Activated T-helper 2 cell treated with anti-CD3 and anti-CD28 coated beads, Interferon-gamma antibody, Interleukin-2, Interleukin-4, amounts not matched to agents 10 μg/mL and 5 μg/mL and 100 μg/mL, durations not matched to agents 14 hours and 24 hours and 36 hours (primary cell): ENCODE results near the gene PDCD2. TPM values are rescaled to one million over a fixed set of nuclear protein-coding genes. Genes with fewer than 3 reads are reported as not detected.
A peak's percentile ranks its signal among the peaks of the same experiment; 100 is the strongest.
"Not testable (repeated sequence)": the region's sequence is repeated elsewhere in the genome, so short reads cannot be mapped to it uniquely, and the experiment has no call there.

Experiments used
- DNase-seq: peaks from one replicate; pipeline ENCODE4 v3.0.0; 2021; ENCODE audit warnings: low spot score
- H3K27ac Mint-ChIP-seq: one replicate; pipeline ENCODE4 v1.8.0; 2021; ENCODE audit warnings: mixed read lengths
- H3K27me3 Mint-ChIP-seq: one replicate; pipeline ENCODE4 v1.8.0; 2021; ENCODE audit warnings: low read depth, mixed read lengths
- H3K36me3 Mint-ChIP-seq: one replicate; pipeline ENCODE4 v1.8.0; 2021; ENCODE audit warnings: low read depth, mixed read lengths
- H3K4me1 Mint-ChIP-seq: one replicate; pipeline ENCODE4 v1.8.0; 2021; ENCODE audit warnings: low read depth, mixed read lengths
- H3K4me3 Mint-ChIP-seq: one replicate; pipeline ENCODE4 v1.8.0; 2021; ENCODE audit warnings: low read depth, mild to moderate bottlenecking, moderate library complexity, mixed read lengths
- H3K9me3 Mint-ChIP-seq: one replicate; pipeline ENCODE4 v1.8.0; 2021; ENCODE audit warnings: mixed read lengths
- intact Hi-C: fragments of 100-400 bp; cut with micrococcal nuclease; formaldehyde crosslinking; loops from one replicate; pipeline ENCODE4 v1.15.1; 2023
- total RNA-seq: library from RNA; stranded (reverse); gene quantifications from 2 replicates; pipeline ENCODE4 v1.2.3, GENCODE V29; 2022

The PDCD2 gene
- total RNA-seq = 117 and 124 TPM in 2 replicates

GRCh38 chr6:170584181-170584953 lies at the start of gene PDCD2:
Gene PDCD2, minus strand, starts transcription at chr6:170584637. Its CDS starts 56 bp downstream, at chr6:170584581.
- intact Hi-C loops = loop anchor here (1.0 to 5.0 kb wide), 3 partner anchors 30 to 833 kb away; partner anchors contain the start of genes DYNLT2, ERMARD, FAM120B and TBP
- H3K4me1 Mint-ChIP-seq = peaks cover 28% of the 10 kb centered on the region
- H3K27me3 Mint-ChIP-seq = peaks cover 3% of the 10 kb centered on the region
- peak within 1 kb of the TSS; percentile 90 for H3K27ac Mint-ChIP-seq
- peak within 1 kb of the TSS; percentile 99 for H3K4me3 Mint-ChIP-seq
- H3K9me3 Mint-ChIP-seq = no peaks in the 10 kb centered on the region
- H3K36me3 Mint-ChIP-seq = peaks cover 45% of the 10 kb centered on the region
- DNase-seq = peak; percentile 89

- H3K27ac Mint-ChIP-seq, H3K9me3 Mint-ChIP-seq, H3K4me3 Mint-ChIP-seq, H3K36me3 Mint-ChIP-seq, H3K27me3 Mint-ChIP-seq, H3K4me1 Mint-ChIP-seq, DNase-seq, intact Hi-C loops: not testable (repeated sequence)
These were observed 31.6 kb upstream of the PDCD2 start for GRCh38 chr6:170616020-170616554.

GRCh38 chr6:170612256-170612804 lies 27.9 kb upstream of the PDCD2 start:
- intact Hi-C loops, H3K4me1 Mint-ChIP-seq, H3K27ac Mint-ChIP-seq, H3K36me3 Mint-ChIP-seq, DNase-seq, H3K9me3 Mint-ChIP-seq: not testable (repeated sequence)
- Mint-ChIP-seq H3K4me3 (peak overlapping the region; percentile 49), H3K27me3 (peaks cover 31% of the 10 kb centered on the region)

GRCh38 chr6:170609225-170609624 lies 24.8 kb upstream of the PDCD2 start:
- H3K9me3 Mint-ChIP-seq, DNase-seq, intact Hi-C loops, H3K36me3 Mint-ChIP-seq, H3K4me1 Mint-ChIP-seq, H3K27ac Mint-ChIP-seq, H3K4me3 Mint-ChIP-seq: not testable (repeated sequence)
- peaks cover 45% of the 10 kb centered on the region for H3K27me3 Mint-ChIP-seq

- no peaks in the 10 kb centered on the region for H3K9me3 Mint-ChIP-seq
- H3K27me3 Mint-ChIP-seq = peaks cover 42% of the 10 kb centered on the region
- no peaks in the 10 kb centered on the region for H3K36me3 Mint-ChIP-seq
- intact Hi-C loops = no loop called here
- DNase-seq = no peak
- no peak overlapping the region for H3K4me3 Mint-ChIP-seq
- H3K4me1 Mint-ChIP-seq = no peaks in the 10 kb centered on the region
- no peak overlapping the region for H3K27ac Mint-ChIP-seq
These were observed 21.3 kb upstream of the PDCD2 start for GRCh38 chr6:170605574-170606259.

- Mint-ChIP-seq H3K4me3 (no peak overlapping the region), H3K27me3 (peaks cover 31% of the 10 kb centered on the region), H3K36me3 (no peaks in the 10 kb centered on the region), H3K27ac (no peak overlapping the region), H3K4me1 (no peaks in the 10 kb centered on the region), H3K9me3 (peaks cover 11% of the 10 kb centered on the region)
- intact Hi-C loops = no loop called here
- DNase-seq = no peak
These were observed 12.8 kb upstream of the PDCD2 start for GRCh38 chr6:170597278-170597677.

- no peaks in the 10 kb centered on the region for H3K4me1 Mint-ChIP-seq
- peaks cover 30% of the 10 kb centered on the region for H3K27me3 Mint-ChIP-seq
- no peaks in the 10 kb centered on the region for H3K36me3 Mint-ChIP-seq
- DNase-seq = no peak
- intact Hi-C loops = no loop called here
- peaks cover 20% of the 10 kb centered on the region for H3K9me3 Mint-ChIP-seq
- H3K4me3 Mint-ChIP-seq = no peak overlapping the region
- H3K27ac Mint-ChIP-seq = no peak overlapping the region
These were observed 12.0 kb upstream of the PDCD2 start for GRCh38 chr6:170596426-170596825.

- H3K27ac Mint-ChIP-seq = no peak overlapping the region
These were observed 6.3 kb upstream of the PDCD2 start for GRCh38 chr6:170590725-170591124.

GRCh38 chr6:170584954-170585498 lies 589 bp upstream of the PDCD2 start:
- peaks cover 3% of the 10 kb centered on the region for H3K27me3 Mint-ChIP-seq
- peak overlapping the region; percentile 99 for H3K4me3 Mint-ChIP-seq
- peaks cover 40% of the 10 kb centered on the region for H3K36me3 Mint-ChIP-seq
- H3K27ac Mint-ChIP-seq = peak overlapping the region; percentile 87
- peaks cover 5% of the 10 kb centered on the region for H3K9me3 Mint-ChIP-seq
- peaks cover 27% of the 10 kb centered on the region for H3K4me1 Mint-ChIP-seq
- intact Hi-C loops = loop anchor here (1.0 to 5.0 kb wide), 3 partner anchors 31 to 834 kb away; partner anchors contain the start of genes DYNLT2, ERMARD, FAM120B and TBP
- no peak for DNase-seq

More at GRCh38 chr6:170590725-170591124, 6.3 kb upstream of the PDCD2 start:
- DNase-seq = no peak
- Mint-ChIP-seq H3K36me3 (peaks cover 3% of the 10 kb centered on the region), H3K4me1 (no peaks in the 10 kb centered on the region), H3K9me3 (peaks cover 38% of the 10 kb centered on the region), H3K4me3 (no peak overlapping the region), H3K27me3 (peaks cover 15% of the 10 kb centered on the region)
- intact Hi-C loops = no loop called here

GRCh38 chr6:170583756-170584180 lies 669 bp downstream of the PDCD2 start:
- Mint-ChIP-seq H3K4me1 (peaks cover 29% of the 10 kb centered on the region), H3K9me3 (no peaks in the 10 kb centered on the region), H3K36me3 (peaks cover 51% of the 10 kb centered on the region), H3K4me3 (peak overlapping the region; percentile 93), H3K27ac (peak overlapping the region; percentile 90), H3K27me3 (peaks cover 3% of the 10 kb centered on the region)
- intact Hi-C loops = loop anchor here (1.0 to 5.0 kb wide), 3 partner anchors 29 to 832 kb away; partner anchors contain the start of genes DYNLT2, ERMARD, FAM120B and TBP
- DNase-seq = no peak

- Mint-ChIP-seq H3K27ac (no peak overlapping the region), H3K36me3 (peaks cover 82% of the 10 kb centered on the region), H3K4me3 (no peak overlapping the region), H3K27me3 (no peaks in the 10 kb centered on the region), H3K4me1 (peaks cover 28% of the 10 kb centered on the region), H3K9me3 (no peaks in the 10 kb centered on the region)
- DNase-seq = no peak
- intact Hi-C loops = no loop called here
These were observed 5.5 kb downstream of the PDCD2 start for GRCh38 chr6:170578909-170579308.

GRCh38 chr6:170575250-170575649 lies 9.2 kb downstream of the PDCD2 start:
- Mint-ChIP-seq H3K27ac (no peak overlapping the region), H3K27me3 (no peaks in the 10 kb centered on the region), H3K4me3 (no peak overlapping the region), H3K36me3 (peaks cover 72% of the 10 kb centered on the region), H3K4me1 (peaks cover 3% of the 10 kb centered on the region), H3K9me3 (no peaks in the 10 kb centered on the region)
- no peak for DNase-seq
- intact Hi-C loops = no loop called here
